Measurements from ENCODE around the gene IRF8. TPM values are rescaled to one million over a fixed set of nuclear protein-coding genes. Genes with fewer than 3 reads are reported as not detected.

Gene IRF8
- polyA plus RNA-seq, 1 experiment, result not detected

DNA sequence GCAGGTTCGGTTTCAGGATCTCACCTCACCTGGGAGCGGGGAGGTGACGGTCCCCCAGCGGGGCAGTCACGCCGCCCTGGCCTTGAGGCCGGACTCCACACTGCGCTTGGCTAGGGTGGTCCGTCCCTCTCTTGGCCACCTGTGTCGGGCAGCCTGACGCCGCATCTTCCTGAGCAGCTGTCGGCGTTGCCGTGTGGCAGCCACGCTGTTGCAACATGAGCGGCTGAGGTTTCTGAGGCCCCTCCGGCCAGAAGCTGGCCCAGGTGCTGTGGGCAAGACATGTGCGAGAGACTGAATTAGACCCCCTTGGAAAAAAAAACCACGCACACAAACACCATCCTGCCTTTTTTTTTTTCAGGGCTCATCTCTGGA is 49.2 kb downstream of the IRF8 start:
- no peak for DNase-seq (ENCODE audit: low read depth)
- TF ChIP-seq, protein P1, sequence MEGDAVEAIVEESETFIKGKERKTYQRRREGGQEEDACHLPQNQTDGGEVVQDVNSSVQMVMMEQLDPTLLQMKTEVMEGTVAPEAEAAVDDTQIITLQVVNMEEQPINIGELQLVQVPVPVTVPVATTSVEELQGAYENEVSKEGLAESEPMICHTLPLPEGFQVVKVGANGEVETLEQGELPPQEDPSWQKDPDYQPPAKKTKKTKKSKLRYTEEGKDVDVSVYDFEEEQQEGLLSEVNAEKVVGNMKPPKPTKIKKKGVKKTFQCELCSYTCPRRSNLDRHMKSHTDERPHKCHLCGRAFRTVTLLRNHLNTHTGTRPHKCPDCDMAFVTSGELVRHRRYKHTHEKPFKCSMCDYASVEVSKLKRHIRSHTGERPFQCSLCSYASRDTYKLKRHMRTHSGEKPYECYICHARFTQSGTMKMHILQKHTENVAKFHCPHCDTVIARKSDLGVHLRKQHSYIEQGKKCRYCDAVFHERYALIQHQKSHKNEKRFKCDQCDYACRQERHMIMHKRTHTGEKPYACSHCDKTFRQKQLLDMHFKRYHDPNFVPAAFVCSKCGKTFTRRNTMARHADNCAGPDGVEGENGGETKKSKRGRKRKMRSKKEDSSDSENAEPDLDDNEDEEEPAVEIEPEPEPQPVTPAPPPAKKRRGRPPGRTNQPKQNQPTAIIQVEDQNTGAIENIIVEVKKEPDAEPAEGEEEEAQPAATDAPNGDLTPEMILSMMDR (IDR thresholded peaks at IDR 0.05; ENCODE audit: insufficient read depth, low read depth, low read length), result no peak
- ChIA-PET CTCF (no interaction called here), POLR2A (no interaction called here)
- Histone ChIP-seq H3K4me3 (ENCODE audit: low read depth, low read length) (no peak overlapping the region), H3K27me3 (ENCODE audit: control insufficient read depth, insufficient read depth, low read length) (peaks cover 16% of the 10 kb centered on the region), H3K36me3 (ENCODE audit: control insufficient read depth, insufficient read depth, low read length) (no peaks in the 10 kb centered on the region)

- ChIA-PET POLR2A (no interaction called here), CTCF (no interaction called here)
- H3K4me3 ChIP-seq (ENCODE audit: low read depth, low read length), result no peak overlapping the region
- DNase-seq (ENCODE audit: low read depth), result no peak
- TF ChIP-seq, protein P1 (IDR thresholded peaks at IDR 0.05; ENCODE audit: insufficient read depth, low read depth, low read length), result no peak
- H3K36me3 ChIP-seq (ENCODE audit: control insufficient read depth, insufficient read depth, low read length), result no peaks in the 10 kb centered on the region
- peaks cover 19% of the 10 kb centered on the region for H3K27me3 ChIP-seq (ENCODE audit: control insufficient read depth, insufficient read depth, low read length)
These were observed 49.8 kb downstream of the IRF8 start for GRCh38 chr16:85948616-85949265.

DNA sequence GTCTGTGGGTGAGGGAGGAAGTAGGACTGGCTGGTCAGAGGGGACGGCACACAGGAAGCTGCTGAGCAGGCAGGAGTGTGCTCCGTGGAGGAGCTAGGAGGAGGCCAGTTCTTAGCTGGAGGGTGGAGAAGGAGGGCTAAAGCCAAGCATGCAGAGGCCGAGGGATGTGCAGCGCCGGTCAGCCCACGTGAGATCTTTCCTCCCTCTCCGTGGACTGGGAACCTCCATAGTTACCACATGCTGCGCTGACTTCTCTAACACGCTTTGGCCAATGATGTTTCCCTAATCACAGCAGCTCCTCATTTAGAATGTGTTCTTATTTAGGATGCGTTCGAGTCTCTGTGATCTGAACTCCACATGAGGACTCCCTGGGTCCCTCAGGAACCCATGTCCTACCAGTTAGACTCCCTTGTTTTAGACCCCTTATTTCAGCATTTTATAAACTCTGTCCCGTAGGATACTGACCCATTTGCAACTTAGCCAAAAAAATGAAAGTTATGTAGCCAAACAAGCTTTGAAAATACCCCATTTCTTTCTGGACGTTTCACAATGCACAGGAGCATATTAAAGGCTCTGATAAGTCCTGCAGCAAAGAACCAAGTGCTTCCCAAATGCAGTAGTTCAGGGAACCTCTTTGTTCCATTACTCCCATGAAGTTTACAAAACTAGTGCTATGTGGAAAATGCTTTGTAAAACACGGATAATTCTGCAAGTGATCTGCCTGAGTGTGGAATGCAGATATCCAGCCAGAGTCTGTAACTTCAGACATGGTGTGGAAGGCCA is 51.4 kb downstream of the IRF8 start:
- ChIA-PET POLR2A (no interaction called here), CTCF (no interaction called here)
- Histone ChIP-seq H3K36me3 (ENCODE audit: control insufficient read depth, insufficient read depth, low read length) (no peaks in the 10 kb centered on the region), H3K27me3 (ENCODE audit: control insufficient read depth, insufficient read depth, low read length) (peaks cover 21% of the 10 kb centered on the region), H3K4me3 (ENCODE audit: low read depth, low read length) (no peak overlapping the region)
- no peak for DNase-seq (ENCODE audit: low read depth)
- TF ChIP-seq, protein P1 (IDR thresholded peaks at IDR 0.05; ENCODE audit: insufficient read depth, low read depth, low read length), result no peak

DNA sequence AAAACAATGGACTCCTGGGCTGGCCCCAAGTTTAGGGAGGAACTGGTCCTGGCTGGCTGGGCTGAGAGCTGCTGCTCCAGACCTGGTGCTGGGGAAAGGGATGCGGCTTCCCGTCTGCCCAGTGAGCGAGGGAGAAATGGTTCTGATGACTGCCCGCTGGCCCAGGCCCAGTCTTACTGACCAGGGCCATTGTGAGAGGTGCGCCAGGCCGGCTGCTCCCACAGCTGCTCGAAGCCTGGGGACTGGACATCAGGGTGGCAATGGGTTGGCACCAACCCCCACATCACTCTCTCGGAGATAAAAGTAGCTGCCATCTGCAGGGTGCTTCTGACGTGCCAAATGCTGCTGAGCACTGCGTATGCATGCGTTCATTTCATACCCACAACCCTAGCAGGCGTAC is 53.2 kb downstream of the IRF8 start:
- DNase-seq (ENCODE audit: low read depth), result no peak
- Histone ChIP-seq H3K27me3 (ENCODE audit: control insufficient read depth, insufficient read depth, low read length) (peaks cover 16% of the 10 kb centered on the region), H3K4me3 (ENCODE audit: low read depth, low read length) (no peak overlapping the region), H3K36me3 (ENCODE audit: control insufficient read depth, insufficient read depth, low read length) (no peaks in the 10 kb centered on the region)
- ChIA-PET POLR2A (interaction anchor here (0.6 kb wide), 1 partner anchor 57 kb away, joined by 3 read pairs; no protein-coding TSS in a partner anchor), CTCF (no interaction called here)
- TF ChIP-seq, protein P1 (IDR thresholded peaks at IDR 0.05; ENCODE audit: insufficient read depth, low read depth, low read length), result no peak

- ChIA-PET CTCF (no interaction called here), POLR2A (no interaction called here)
- Histone ChIP-seq H3K27me3 (ENCODE audit: control insufficient read depth, insufficient read depth, low read length) (peaks cover 15% of the 10 kb centered on the region), H3K4me3 (ENCODE audit: low read depth, low read length) (no peak overlapping the region), H3K36me3 (ENCODE audit: control insufficient read depth, insufficient read depth, low read length) (no peaks in the 10 kb centered on the region)
- DNase-seq (ENCODE audit: low read depth), result no peak
- TF ChIP-seq, protein P1 (IDR thresholded peaks at IDR 0.05; ENCODE audit: insufficient read depth, low read depth, low read length), result no peak
These were observed 53.8 kb downstream of the IRF8 start for GRCh38 chr16:85952811-85953210.
